RKO (cell line): Measurements from ENCODE around the gene THAP7.
"Not testable (repeated sequence)": the region's sequence is repeated elsewhere in the genome, so short reads cannot be mapped to it uniquely, and the experiment has no call there.

Experiments used
- DNase-seq: peaks from one replicate; pipeline ENCODE4 v3.0.0-alpha.2; 2016; ENCODE audit warnings: low spot score

Gene THAP7

DNA sequence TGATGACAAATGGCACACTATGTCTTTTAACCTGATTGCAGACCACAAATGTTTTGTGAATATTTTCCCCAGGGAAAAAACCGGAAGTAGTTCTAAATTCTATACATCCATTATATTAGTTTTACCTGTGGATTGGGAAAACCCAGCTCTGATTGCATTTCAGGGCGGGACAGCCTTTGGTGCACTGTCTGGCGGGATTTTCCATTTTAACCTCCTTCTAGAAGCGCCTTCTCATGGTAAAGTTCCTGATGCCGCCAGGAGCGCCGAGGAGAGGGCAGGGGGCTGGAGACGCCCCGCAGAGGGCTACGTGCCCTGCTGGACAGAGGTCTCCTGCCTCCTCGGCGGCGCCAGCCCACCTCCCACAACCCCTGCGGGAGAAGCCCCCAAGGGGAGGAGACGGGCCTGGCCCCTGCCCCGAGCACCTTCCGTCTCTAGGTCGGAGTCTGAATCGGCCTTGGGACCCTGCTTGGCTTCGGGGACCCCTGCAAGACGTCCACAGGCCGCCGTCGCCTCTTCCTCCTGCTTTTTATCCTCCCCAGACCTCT lies 11.8 kb upstream of the THAP7 start:
- DNase-seq = no peak

GRCh38 chr22:21012446-21013407 lies 10.8 kb upstream of the THAP7 start:
- DNase-seq = no peak

DNA sequence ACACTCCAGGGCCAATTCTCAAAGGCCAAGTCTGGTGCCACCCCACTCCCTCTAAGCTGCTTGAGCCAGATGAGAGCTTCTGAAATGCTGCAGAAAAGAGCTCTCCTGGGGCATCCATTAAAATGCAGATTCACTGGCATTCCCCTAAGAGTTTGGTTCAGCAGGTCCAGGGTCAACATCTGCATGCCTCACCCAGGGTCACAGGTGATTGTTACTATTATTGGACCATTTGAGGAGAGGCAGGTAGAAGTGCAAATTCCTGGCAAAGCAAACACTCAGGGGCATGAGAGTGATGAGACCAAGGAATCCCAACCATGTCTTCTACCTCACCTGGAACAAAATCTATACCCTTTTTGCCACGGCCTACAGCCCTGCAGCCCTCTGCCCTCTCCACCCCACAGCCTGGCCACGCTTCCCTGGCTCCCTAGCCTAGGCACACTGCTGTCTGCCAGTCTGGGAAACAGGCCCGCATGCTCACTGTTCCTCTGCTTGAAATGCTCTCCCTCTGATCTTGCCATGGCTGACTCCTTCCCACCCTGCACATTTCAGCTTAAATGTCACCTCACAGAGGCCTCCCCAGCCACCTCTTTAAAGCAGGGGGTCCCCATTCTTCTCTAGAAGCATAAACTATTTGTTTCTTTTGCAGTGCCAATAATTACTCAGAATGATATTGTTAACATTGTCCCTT lies 8.7 kb upstream of the THAP7 start:
- no peak for DNase-seq

- DNase-seq = peak; percentile 68
Observed at GRCh38 chr22:21009638-21010425, 7.9 kb upstream of the THAP7 start.

GRCh38 chr22:21009208-21009607 lies 7.3 kb upstream of the THAP7 start:
- not testable (repeated sequence) for DNase-seq

DNA sequence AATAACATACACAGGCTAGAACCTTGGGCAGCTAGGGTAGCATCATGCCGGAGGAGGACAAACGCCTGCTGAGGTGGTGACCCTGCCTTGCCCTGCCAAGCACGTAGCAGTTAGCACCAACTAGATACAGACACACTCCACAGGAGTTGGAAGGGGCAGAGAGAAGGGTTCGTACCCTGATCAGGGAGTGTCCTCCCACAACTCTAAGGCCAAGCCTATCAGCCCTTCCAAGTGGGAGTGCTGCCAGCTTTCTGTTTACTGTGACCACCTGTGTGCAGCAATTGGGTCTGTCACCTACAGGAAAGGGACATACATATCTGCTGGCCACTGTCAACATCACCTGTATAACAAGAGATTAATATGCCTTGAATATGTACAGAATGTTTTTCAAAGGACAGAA lies 1.9 kb upstream of the THAP7 start:
- no peak for DNase-seq

DNA sequence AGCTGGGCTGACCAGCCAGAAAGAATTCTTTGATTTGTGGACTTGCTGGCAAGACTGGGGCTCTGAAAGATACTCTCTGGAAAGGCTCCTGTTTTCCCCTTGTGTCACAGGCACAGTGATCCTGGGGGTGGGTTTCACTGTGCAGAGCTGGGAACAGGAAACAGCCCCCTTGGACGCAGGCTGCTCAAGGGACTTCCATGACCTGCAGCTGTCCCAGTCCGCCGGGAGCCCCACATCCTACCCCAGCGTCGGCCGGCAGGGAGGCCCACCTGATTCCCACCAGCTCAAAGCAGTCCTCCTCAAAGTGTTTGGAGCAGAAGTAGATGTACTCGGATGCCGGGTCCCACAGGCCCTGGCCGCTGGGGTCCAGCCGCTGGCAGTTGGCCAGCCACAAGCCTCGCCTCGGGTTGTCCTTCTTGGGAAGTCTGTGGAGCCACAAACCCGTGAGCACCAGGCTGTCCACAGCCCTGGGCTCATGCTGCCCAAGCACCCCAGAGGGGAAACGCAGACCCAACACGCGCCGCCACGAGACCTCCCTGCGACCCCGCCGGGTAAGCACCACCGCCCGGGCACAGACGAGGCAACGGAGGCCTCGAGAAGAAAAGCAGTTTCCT lies 824 bp downstream of the THAP7 start:
- peak; percentile 37 for DNase-seq

DNA sequence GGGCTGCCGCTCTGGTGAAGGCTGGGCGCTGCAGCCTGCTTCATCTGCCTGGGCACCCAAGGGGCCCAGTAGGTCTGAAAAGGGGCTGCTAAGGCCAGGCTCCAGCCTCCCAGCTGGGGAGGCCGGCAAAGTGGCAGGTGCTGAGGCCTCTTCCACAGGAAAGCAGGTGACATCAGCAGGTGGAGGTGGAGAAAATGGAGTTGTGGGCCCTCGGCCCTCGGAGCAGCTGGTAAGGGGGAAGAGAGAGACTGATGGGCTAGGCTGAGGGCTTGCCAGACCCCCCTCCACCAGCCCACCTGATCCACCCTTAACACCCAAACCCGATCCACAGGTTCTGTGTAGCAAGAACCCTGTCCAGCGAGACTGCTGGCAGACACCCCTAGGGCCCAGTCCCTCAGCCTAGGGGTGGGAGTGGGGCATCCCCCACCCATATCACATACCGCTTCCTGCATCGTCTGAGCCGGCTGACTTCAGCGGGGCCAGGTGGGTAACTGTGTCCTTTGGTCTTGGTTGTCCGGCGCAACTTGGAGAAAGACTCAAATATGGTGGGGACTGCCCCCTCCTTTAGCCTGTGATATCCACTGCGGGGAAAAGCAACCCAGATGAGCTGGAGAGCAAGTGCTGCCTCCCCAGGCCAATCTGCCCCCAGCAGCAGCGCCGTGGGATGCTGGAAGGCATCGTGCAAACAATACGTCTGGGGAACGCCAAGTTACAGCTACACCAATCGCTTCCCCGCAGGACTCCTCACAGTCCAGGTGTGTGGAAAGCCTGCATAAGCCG lies 1.5 kb downstream of the THAP7 start:
- peak; percentile 53 for DNase-seq

- no peak for DNase-seq
Observed at GRCh38 chr22:20999350-21000206, 2.3 kb downstream of the THAP7 start.

- DNase-seq = peak; percentile 67
Observed at GRCh38 chr22:20998411-20999336, 3.2 kb downstream of the THAP7 start.

GRCh38 chr22:20997536-20998257 lies 4.2 kb downstream of the THAP7 start:
- DNase-seq = no peak

DNA sequence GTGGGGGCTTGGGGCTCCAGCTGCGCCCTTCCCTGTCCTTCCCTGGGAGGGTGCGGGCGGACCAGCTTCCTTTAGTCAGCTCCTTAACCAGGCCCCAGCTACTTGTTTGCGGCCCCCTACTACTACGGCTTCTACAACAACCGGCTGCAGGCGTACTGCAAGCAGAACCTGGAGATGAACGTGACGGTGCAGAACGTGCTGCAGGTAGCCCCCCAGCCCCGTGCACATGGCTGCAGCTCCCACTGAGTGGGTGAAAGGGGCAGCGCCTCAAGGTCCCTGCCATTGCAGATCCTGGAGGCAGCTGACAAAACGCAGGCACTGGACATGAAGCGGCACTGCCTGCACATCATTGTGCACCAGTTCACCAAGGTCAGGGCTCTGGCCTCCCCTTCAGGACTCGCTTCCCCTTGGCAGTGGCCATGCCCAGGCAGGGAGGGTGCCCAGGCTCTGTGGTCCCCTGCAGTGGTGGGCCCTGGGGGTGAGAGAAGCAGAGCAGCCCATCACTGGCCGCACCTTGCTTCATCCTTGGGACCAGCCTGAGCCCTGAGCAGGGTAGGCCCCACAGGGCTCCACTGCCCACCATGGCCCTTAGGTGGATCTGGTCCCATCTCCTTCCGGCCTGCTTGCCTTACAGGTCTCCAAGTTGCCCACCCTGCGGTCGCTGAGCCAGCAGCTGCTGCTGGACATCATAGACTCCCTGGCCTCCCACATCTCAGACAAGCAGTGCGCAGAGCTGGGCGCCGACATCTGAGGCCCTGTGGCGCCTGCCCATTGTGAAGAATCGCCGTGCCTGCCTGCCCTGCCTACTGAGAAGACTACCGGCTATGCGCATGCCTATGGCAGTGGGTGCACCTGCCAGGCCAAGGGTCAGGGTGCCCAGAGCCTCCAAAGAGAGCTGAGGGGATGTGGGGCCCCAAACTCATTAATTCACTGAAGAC lies 5.1 kb downstream of the THAP7 start:
- DNase-seq = no peak

DNA sequence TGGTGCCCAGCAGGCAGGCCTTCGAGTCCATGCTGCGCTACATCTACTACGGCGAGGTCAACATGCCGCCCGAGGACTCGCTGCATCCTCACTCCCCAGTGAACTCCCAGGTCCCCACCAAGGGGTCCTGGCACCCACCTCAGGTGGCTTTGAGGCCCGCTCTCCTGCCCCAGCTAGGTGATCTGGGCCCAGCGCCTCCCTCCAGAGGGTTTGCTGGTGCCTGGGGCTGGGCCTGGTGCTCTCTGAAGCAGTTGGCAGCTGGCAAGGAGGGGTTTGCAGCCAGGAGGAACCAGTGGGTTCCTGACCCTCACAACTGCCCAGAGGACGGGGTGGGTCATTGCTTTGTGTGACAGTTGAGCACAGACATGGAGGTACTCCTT lies 5.9 kb downstream of the THAP7 start:
- no peak for DNase-seq

GRCh38 chr22:20995329-20996030 lies 6.4 kb downstream of the THAP7 start:
- DNase-seq = no peak

GRCh38 chr22:20994902-20995241 lies 7.0 kb downstream of the THAP7 start:
- no peak for DNase-seq

GRCh38 chr22:20994128-20994901 lies 7.6 kb downstream of the THAP7 start:
- DNase-seq = no peak
